ENCODE measurements around the gene SIPA1L3. TPM values are rescaled to one million over a fixed set of nuclear protein-coding genes. Genes with fewer than 3 reads are reported as not detected.

The SIPA1L3 gene
- total and polyA plus RNA-seq, 10 of the 15 experiments (the other 5 are each of a cell fraction or from before 2014, with no cell fraction given), result 0.24 to 66.2 (median 19.1) TPM

DNA sequence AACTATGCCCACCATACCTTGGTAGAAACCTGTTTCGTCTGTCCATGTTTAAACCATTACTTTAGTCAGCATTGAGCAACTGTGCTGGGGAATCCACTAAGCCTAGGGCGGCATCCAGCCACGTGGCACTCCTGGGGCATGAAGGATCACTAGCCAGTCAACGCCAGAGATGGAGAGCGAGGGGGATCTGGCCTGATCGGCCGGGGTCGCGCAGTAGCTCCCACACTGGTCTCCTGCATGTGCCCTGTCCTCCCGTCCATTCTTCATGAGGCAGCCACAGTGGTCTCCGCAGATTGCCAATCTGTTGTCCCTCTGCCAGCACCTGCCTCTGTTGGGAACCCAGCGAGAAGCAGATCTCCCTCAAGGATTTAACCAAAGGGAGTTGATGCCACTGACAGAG is 207.6 kb downstream of the SIPA1L3 start (continued):
- TF ChIP-seq, protein P1, sequence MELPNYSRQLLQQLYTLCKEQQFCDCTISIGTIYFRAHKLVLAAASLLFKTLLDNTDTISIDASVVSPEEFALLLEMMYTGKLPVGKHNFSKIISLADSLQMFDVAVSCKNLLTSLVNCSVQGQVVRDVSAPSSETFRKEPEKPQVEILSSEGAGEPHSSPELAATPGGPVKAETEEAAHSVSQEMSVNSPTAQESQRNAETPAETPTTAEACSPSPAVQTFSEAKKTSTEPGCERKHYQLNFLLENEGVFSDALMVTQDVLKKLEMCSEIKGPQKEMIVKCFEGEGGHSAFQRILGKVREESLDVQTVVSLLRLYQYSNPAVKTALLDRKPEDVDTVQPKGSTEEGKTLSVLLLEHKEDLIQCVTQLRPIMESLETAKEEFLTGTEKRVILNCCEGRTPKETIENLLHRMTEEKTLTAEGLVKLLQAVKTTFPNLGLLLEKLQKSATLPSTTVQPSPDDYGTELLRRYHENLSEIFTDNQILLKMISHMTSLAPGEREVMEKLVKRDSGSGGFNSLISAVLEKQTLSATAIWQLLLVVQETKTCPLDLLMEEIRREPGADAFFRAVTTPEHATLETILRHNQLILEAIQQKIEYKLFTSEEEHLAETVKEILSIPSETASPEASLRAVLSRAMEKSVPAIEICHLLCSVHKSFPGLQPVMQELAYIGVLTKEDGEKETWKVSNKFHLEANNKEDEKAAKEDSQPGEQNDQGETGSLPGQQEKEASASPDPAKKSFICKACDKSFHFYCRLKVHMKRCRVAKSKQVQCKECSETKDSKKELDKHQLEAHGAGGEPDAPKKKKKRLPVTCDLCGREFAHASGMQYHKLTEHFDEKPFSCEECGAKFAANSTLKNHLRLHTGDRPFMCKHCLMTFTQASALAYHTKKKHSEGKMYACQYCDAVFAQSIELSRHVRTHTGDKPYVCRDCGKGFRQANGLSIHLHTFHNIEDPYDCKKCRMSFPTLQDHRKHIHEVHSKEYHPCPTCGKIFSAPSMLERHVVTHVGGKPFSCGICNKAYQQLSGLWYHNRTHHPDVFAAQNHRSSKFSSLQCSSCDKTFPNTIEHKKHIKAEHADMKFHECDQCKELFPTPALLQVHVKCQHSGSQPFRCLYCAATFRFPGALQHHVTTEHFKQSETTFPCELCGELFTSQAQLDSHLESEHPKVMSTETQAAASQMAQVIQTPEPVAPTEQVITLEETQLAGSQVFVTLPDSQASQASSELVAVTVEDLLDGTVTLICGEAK (IDR thresholded peaks at IDR 0.05; ENCODE audit: borderline replicate concordance), result no peak
- TF ChIP-seq NFYA (IDR thresholded peaks at IDR 0.05; ENCODE audit: borderline replicate concordance, low read depth, low read length) (no peak), CREM (IDR thresholded peaks at IDR 0.05; ENCODE audit: low read depth) (no peak)

DNA sequence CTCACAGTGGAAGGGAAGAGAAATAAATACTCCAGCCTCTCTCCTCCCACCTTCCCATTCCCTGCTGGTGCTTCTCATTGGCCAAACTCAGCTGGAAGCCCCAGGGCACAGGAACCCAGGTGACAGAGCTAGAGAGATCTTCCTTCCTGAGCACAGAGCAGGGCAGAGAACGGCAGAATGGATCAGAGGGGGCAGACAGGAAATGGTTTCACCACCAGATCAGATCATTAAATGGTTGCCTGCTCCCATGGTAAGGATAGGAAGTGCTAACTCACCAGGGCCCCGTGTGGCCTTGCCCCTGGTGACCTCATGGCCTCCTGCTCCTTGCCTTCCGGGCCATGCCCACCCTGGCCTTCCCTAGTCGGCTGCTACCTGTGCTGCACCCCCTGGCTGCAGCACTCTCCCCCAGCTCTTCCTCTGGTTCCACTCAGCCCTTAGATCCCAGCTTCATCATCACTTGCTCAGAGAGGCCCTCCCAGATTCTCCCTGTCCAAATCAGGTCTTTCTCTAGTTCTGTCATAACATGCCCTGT is 208.3 kb downstream of the SIPA1L3 start:
- H3K9me3 ChIP-seq (replicated peaks; ENCODE audit: control insufficient read depth, insufficient read depth, low read length), result no peaks in the 10 kb centered on the region
- no peaks in the 10 kb centered on the region for H3K27me3 ChIP-seq (replicated peaks in 1 of 2; ENCODE audit: control insufficient read depth in 2 of 2, insufficient read depth in 2 of 2, low read length in 1 of 2)
- TF ChIP-seq PAX5 (IDR thresholded peaks at IDR 0.05; ENCODE audit: borderline replicate concordance, low read depth, low read length), result no peak
- no peak for TF ChIP-seq TAF1 (IDR thresholded peaks at IDR 0.05; ENCODE audit: borderline replicate concordance, low read depth, low read length)
- no peak for TF ChIP-seq SPI1 (IDR thresholded peaks at IDR 0.05; ENCODE audit: borderline replicate concordance, insufficient read depth, low read depth, low read length)
- TF ChIP-seq IKZF2 (IDR thresholded peaks at IDR 0.05), result no peak
- no peak for TF ChIP-seq CHD2 (IDR thresholded peaks at IDR 0.05; ENCODE audit: borderline replicate concordance, low read depth, low read length)
- no peak for TF ChIP-seq SUZ12 (IDR thresholded peaks at IDR 0.05; ENCODE audit: unreplicated experiment)
- no peak for TF ChIP-seq CEBPB (IDR thresholded peaks at IDR 0.05; ENCODE audit: borderline replicate concordance in 1 of 2, low read depth in 2 of 2, low read length in 2 of 2)
- TF ChIP-seq KLF5 (IDR thresholded peaks at IDR 0.05; ENCODE audit: partially characterized antibody), result no peak
- no peak for TF ChIP-seq BHLHE40 (IDR thresholded peaks at IDR 0.05; ENCODE audit: borderline replicate concordance in 1 of 2, low read depth in 2 of 2, low read length in 1 of 2)
- TF ChIP-seq RFX5 (IDR thresholded peaks at IDR 0.05; ENCODE audit: low read depth, low read length), result no peak
- TF ChIP-seq PML (IDR thresholded peaks at IDR 0.05; ENCODE audit: low read length), result no peak
- ATAC-seq (no peak), FAIRE-seq (no peak), DNase-seq (ENCODE audit: low read depth, low spot score) (no peak)
- H3K4me2 ChIP-seq (ENCODE audit: control insufficient read depth, insufficient read depth), result no peak overlapping the region
- peaks cover 19 to 34% of the 10 kb centered on the region in 2 experiments for H3K36me3 ChIP-seq (ENCODE audit: control insufficient read depth in 2 of 2, insufficient read depth in 2 of 2, low read length in 1 of 2)
- in situ Hi-C loops (cut with MboI), result no loop called here
- POLR2A ChIA-PET, result no interaction called here
- intact Hi-C loops (cut with micrococcal nuclease; ENCODE audit: unreplicated experiment), result no loop called here
- RAD21 ChIA-PET (ENCODE audit: unreplicated experiment), result no interaction called here
- H4K20me1 ChIP-seq (ENCODE audit: control insufficient read depth, insufficient read depth), result no peaks in the 10 kb centered on the region
- SMC1A ChIA-PET (ENCODE audit: uncharacterized antibody, unreplicated experiment), result interaction anchor here (1.4 kb wide), 1 partner anchor 209 kb away, joined by 3 read pairs; the partner anchor contains the start of genes SIPA1L3 and WDR87
- no peak overlapping the region for H3K9ac ChIP-seq (ENCODE audit: control insufficient read depth, insufficient read depth, low read length)
- CTCF ChIA-PET, result interaction anchor here (0.7 kb wide), 1 partner anchor 213 kb away, joined by 3 read pairs; no protein-coding TSS in a partner anchor
- no TSS peak for BruUV-seq (replicated peaks)
- H3K4me3 ChIP-seq, result no peak overlapping the region
- H3K27ac ChIP-seq (ENCODE audit: control insufficient read depth, insufficient read depth), result no peak overlapping the region
- 78% methylated on average over 4 of the region's 4 CpGs for WGBS (ENCODE audit: insufficient coverage, insufficient replicate concordance, low lambda C conversion rate, missing lambda C conversion rate)
- H3K79me2 ChIP-seq (ENCODE audit: control insufficient read depth, insufficient read depth, low read length), result no peaks in the 10 kb centered on the region
- H2AFZ ChIP-seq (ENCODE audit: control insufficient read depth, low read depth, low read length), result no peak overlapping the region
- H3K4me1 ChIP-seq (ENCODE audit: control insufficient read depth, insufficient read depth, low read length), result no peaks in the 10 kb centered on the region

Data from GM12878 (cell line).